ENCODE data around the gene MFAP3L. TPM values are rescaled to one million over a fixed set of nuclear protein-coding genes. Genes with fewer than 3 reads are reported as not detected.

MFAP3L gene
- total RNA-seq, 5 donors from 2014 or later (not counting 1 experiment from before 2014, with no cell fraction given): 0.75 to 1.7 (median 0.90) TPM

DNA sequence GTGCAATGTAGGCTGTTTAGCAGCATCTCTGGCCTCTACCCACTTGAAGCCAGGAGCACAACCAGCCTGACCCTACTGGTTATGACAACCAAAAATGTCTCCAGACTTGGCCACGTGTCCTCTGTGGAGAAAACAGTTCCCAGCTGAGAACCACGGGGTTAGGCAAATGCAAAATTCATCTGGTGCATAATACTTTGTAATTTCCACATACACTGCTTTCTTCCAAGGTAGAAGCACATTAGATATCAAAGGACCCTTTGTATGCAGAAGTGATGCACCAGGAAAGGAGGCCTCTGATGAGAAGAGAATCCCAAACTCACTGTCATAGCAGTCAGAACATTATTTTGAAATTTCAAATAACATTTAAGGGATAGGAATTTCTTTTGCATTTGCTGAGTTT is 26.3 kb downstream of the MFAP3L start:
- ATAC-seq (replicated peaks in 1 of 4): no peak
- Mint-ChIP-seq H3K27me3 (peaks cover 0 to 5% of the 10 kb centered on the region in 2 donors), H3K9me3 (no peaks in the 10 kb centered on the region)

DNA sequence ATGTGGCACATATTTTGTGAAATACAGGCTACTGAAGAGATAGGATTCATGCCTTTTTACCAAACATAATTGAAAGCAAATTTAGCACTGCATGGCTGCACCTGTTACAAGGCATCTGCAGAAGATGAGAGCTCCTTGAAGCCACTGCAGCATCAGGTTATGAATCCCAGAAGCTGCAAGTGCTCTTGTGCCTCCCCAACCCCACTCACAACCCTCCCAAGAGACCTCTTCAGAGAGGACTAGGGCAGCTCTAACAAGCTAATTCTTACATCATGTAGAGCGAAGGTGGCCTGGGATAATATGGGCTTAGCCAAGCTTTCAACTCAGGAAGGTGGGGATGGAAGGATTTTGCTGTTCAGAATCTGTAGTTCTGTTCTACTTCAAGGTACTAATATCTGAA is 27.2 kb downstream of the MFAP3L start:
- DNase-seq (no peak), ATAC-seq (replicated peaks in 1 of 4) (no peak)
- no peak overlapping the region for H3K4me3 ChIP-seq (ENCODE audit: control insufficient read depth in 1 of 2, extremely low read depth in 1 of 2, low read length in 1 of 2)
- no peaks in the 10 kb centered on the region for H3K9me3 ChIP-seq
- CTCF ChIA-PET: interaction anchor here in 1 of 2 donors (1.2 kb wide), 1 partner anchor 14 kb away, joined by 3 read pairs; no protein-coding TSS in a partner anchor
- WGBS (ENCODE audit: insufficient coverage): no CpG with 5 or more reads among the region's 1 CpG
- H3K9me3 Mint-ChIP-seq: no peaks in the 10 kb centered on the region
- peaks cover 0 to 5% of the 10 kb centered on the region in 2 donors for H3K27me3 Mint-ChIP-seq
- H3K36me3 ChIP-seq (ENCODE audit: control insufficient read depth in 2 of 2, extremely low read depth in 1 of 2, insufficient read depth in 1 of 2, low read length in 1 of 2): no peaks in the 10 kb centered on the region
- no peaks in the 10 kb centered on the region for H3K36me3 Mint-ChIP-seq
- H3K27me3 ChIP-seq (replicated peaks in 1 of 2; ENCODE audit: control insufficient read depth in 2 of 2, extremely low read depth in 1 of 2, insufficient read depth in 2 of 2, low read length in 1 of 2): peaks cover 0 to 4% of the 10 kb centered on the region in 2 experiments
- no peaks in the 10 kb centered on the region for H3K4me1 ChIP-seq (ENCODE audit: control insufficient read depth in 1 of 2, extremely low read depth in 1 of 2, insufficient read depth in 2 of 2, low read length in 2 of 2)
- no peak overlapping the region for H3K27ac Mint-ChIP-seq
- H3K4me1 Mint-ChIP-seq: no peaks in the 10 kb centered on the region
- H3K4me3 Mint-ChIP-seq: no peak overlapping the region
- H3K27ac ChIP-seq (ENCODE audit: low read length): no peak overlapping the region
- POLR2A ChIA-PET: no interaction called here

More for the DNA sequence above, 26.3 kb downstream of the MFAP3L start:
- Mint-ChIP-seq H3K4me1 (no peaks in the 10 kb centered on the region), H3K36me3 (no peaks in the 10 kb centered on the region), H3K4me3 (no peak overlapping the region), H3K27ac (no peak overlapping the region)
- CTCF ChIA-PET: no interaction called here
- POLR2A ChIA-PET: interaction anchor here in 1 of 2 donors (0.7 kb wide), 1 partner anchor 376 kb away, joined by 3 read pairs; no protein-coding TSS in a partner anchor
- no peaks in the 10 kb centered on the region for H3K9me3 ChIP-seq
- DNase-seq: no peak
- H3K4me1 ChIP-seq (ENCODE audit: control insufficient read depth in 1 of 2, extremely low read depth in 1 of 2, insufficient read depth in 2 of 2, low read length in 2 of 2): no peaks in the 10 kb centered on the region
- WGBS (ENCODE audit: insufficient coverage): 43% methylated on average over 1 of the region's 2 CpGs
- H3K27ac ChIP-seq (ENCODE audit: low read length): no peak overlapping the region
- no peaks in the 10 kb centered on the region for H3K36me3 ChIP-seq (ENCODE audit: control insufficient read depth in 2 of 2, extremely low read depth in 1 of 2, insufficient read depth in 1 of 2, low read length in 1 of 2)
- no peak overlapping the region for H3K4me3 ChIP-seq (ENCODE audit: control insufficient read depth in 1 of 2, extremely low read depth in 1 of 2, low read length in 1 of 2)
- H3K27me3 ChIP-seq (replicated peaks in 1 of 2; ENCODE audit: control insufficient read depth in 2 of 2, extremely low read depth in 1 of 2, insufficient read depth in 2 of 2, low read length in 1 of 2): peaks cover 0 to 4% of the 10 kb centered on the region in 2 experiments

DNA sequence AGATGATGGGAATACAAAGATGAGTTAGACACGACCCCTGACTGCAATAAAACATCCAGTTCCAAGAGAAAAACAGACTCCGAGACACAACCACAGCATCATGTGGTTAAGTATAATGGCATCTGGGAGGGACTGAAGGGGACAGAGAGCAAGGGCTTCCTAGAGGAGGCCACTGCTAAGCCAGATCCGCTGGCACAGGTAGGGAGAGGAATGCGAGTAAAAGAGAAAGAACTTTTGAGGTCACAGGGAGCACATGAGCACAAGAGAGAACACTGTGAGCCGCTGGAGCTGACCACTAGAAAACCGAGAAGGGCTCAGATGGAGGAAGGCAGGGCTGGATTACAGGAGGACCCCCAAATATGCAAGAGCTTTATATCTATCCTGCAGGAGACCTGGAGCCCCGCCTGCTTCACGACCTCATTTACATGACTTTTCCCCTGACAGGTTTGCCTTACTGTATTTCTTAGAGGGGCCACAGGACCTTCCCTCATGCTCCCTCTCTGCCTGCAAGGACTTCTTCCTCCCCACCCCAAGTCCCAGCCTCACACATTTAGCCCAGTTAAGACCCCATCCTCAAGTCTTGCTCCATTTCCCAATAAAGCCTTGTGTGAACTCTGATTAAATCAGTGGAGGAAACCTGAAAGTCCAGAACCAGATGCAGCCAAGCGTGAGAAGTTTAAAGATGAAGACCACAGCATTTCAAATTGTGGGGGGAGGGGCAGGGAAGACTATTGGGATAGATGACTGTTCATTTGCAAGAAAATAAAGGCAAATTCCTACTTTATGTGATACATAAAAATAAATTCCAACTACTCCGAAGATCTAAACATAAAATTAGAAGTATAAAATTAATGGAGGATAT is 29.6 kb downstream of the MFAP3L start:
- peaks cover 0 to 4% of the 10 kb centered on the region in 2 experiments for H3K27me3 ChIP-seq (replicated peaks in 1 of 2; ENCODE audit: control insufficient read depth in 2 of 2, extremely low read depth in 1 of 2, insufficient read depth in 2 of 2, low read length in 1 of 2)
- H3K36me3 ChIP-seq (ENCODE audit: control insufficient read depth in 2 of 2, extremely low read depth in 1 of 2, insufficient read depth in 1 of 2, low read length in 1 of 2): no peaks in the 10 kb centered on the region
- no peak overlapping the region for H3K4me3 Mint-ChIP-seq
- no peaks in the 10 kb centered on the region for H3K36me3 Mint-ChIP-seq
- ATAC-seq (replicated peaks in 1 of 4): no peak
- POLR2A ChIA-PET: no interaction called here
- CTCF ChIA-PET: no interaction called here
- peaks cover 0 to 5% of the 10 kb centered on the region in 2 donors for H3K27me3 Mint-ChIP-seq
- DNase-seq: no peak
- H3K27ac ChIP-seq (ENCODE audit: low read length): no peak overlapping the region
- H3K4me3 ChIP-seq (ENCODE audit: control insufficient read depth in 1 of 2, extremely low read depth in 1 of 2, low read length in 1 of 2): no peak overlapping the region
- no peaks in the 10 kb centered on the region for H3K9me3 ChIP-seq
- peaks cover 0 to 5% (median 0%) of the 10 kb centered on the region in 3 donors for H3K9me3 Mint-ChIP-seq
- H3K27ac Mint-ChIP-seq: no peak overlapping the region
- no peaks in the 10 kb centered on the region for H3K4me1 ChIP-seq (ENCODE audit: control insufficient read depth in 1 of 2, extremely low read depth in 1 of 2, insufficient read depth in 2 of 2, low read length in 2 of 2)
- WGBS (ENCODE audit: insufficient coverage): 84% methylated on average over 6 of the region's 10 CpGs
- no peaks in the 10 kb centered on the region for H3K4me1 Mint-ChIP-seq

DNA sequence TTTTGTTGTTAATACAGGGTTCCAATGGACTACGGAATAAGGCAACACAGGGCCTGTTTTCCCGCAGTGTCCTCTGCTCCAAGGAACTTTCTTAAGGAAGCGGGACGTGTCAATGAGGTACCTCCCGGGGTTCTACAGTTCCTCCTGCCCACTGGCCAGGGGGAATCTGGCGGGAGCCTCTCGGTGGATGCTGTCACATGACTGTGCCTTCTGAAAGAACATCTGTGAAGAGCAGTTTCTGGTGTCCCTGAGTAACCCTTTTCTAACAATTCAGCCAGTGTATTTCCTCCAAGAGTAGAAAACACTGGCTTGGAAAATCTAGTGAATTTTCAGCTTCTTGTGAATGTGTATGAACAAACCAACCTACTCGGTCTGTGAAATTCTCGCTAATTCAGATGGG is 32.7 kb downstream of the MFAP3L start:
- Mint-ChIP-seq H3K36me3 (no peaks in the 10 kb centered on the region), H3K4me1 (no peaks in the 10 kb centered on the region), H3K27ac (no peak overlapping the region), H3K9me3 (peaks cover 0 to 5% (median 0%) of the 10 kb centered on the region in 3 donors), H3K27me3 (peaks cover 0 to 5% of the 10 kb centered on the region in 2 donors), H3K4me3 (no peak overlapping the region)
- WGBS (ENCODE audit: insufficient coverage): 86% methylated on average over 7 of the region's 9 CpGs
- CTCF ChIA-PET: no interaction called here
- DNase-seq (no peak), ATAC-seq (replicated peaks in 1 of 4) (no peak)
- H3K27me3 ChIP-seq (replicated peaks in 1 of 2; ENCODE audit: control insufficient read depth in 2 of 2, extremely low read depth in 1 of 2, insufficient read depth in 2 of 2, low read length in 1 of 2): peaks cover 0 to 4% of the 10 kb centered on the region in 2 experiments
- POLR2A ChIA-PET: no interaction called here
- H3K4me1 ChIP-seq (ENCODE audit: control insufficient read depth in 1 of 2, extremely low read depth in 1 of 2, insufficient read depth in 2 of 2, low read length in 2 of 2): no peaks in the 10 kb centered on the region
- no peak overlapping the region for H3K27ac ChIP-seq (ENCODE audit: low read length)
- H3K4me3 ChIP-seq (ENCODE audit: control insufficient read depth in 1 of 2, extremely low read depth in 1 of 2, low read length in 1 of 2): no peak overlapping the region
- no peaks in the 10 kb centered on the region for H3K36me3 ChIP-seq (ENCODE audit: control insufficient read depth in 2 of 2, extremely low read depth in 1 of 2, insufficient read depth in 1 of 2, low read length in 1 of 2)
- H3K9me3 ChIP-seq: no peaks in the 10 kb centered on the region

- ChIA-PET CTCF (no interaction called here), POLR2A (no interaction called here)
- H3K9me3 Mint-ChIP-seq: peaks cover 0 to 5% (median 0%) of the 10 kb centered on the region in 3 donors
Observed at GRCh38 chr4:169988252-169988651, 37.9 kb downstream of the MFAP3L start.

GRCh38 chr4:169987327-169988228 is 38.6 kb downstream of the MFAP3L start:
- no peak for ATAC-seq (replicated peaks in 1 of 4)
- Mint-ChIP-seq H3K27me3 (peaks cover 0 to 3% of the 10 kb centered on the region in 2 donors), H3K4me1 (peaks cover 0 to 10% (median 1%) of the 10 kb centered on the region in 3 donors), H3K4me3 (no peak overlapping the region), H3K27ac (no peak overlapping the region), H3K36me3 (no peaks in the 10 kb centered on the region), H3K9me3 (peaks cover 0 to 5% (median 0%) of the 10 kb centered on the region in 3 donors)
- POLR2A ChIA-PET: no interaction called here
- no peaks in the 10 kb centered on the region for H3K9me3 ChIP-seq
- DNase-seq: no peak
- H3K27ac ChIP-seq (ENCODE audit: low read length): no peak overlapping the region
- no peaks in the 10 kb centered on the region for H3K36me3 ChIP-seq (ENCODE audit: control insufficient read depth in 2 of 2, extremely low read depth in 1 of 2, insufficient read depth in 1 of 2, low read length in 1 of 2)
- H3K4me1 ChIP-seq (ENCODE audit: control insufficient read depth in 1 of 2, extremely low read depth in 1 of 2, insufficient read depth in 2 of 2, low read length in 2 of 2): no peaks in the 10 kb centered on the region
- H3K4me3 ChIP-seq (ENCODE audit: control insufficient read depth in 1 of 2, extremely low read depth in 1 of 2, low read length in 1 of 2): no peak overlapping the region
- H3K27me3 ChIP-seq (replicated peaks in 1 of 2; ENCODE audit: control insufficient read depth in 2 of 2, extremely low read depth in 1 of 2, insufficient read depth in 2 of 2, low read length in 1 of 2): no peaks in the 10 kb centered on the region
- no CpG with 5 or more reads among the region's 6 CpGs for WGBS (ENCODE audit: insufficient coverage)
- CTCF ChIA-PET: no interaction called here

More at GRCh38 chr4:169988252-169988651, 37.9 kb downstream of the MFAP3L start:
- H3K27me3 Mint-ChIP-seq: peaks cover 0 to 3% of the 10 kb centered on the region in 2 donors
- no peak overlapping the region for H3K4me3 ChIP-seq (ENCODE audit: control insufficient read depth in 1 of 2, extremely low read depth in 1 of 2, low read length in 1 of 2)
- no peak overlapping the region for H3K27ac Mint-ChIP-seq
- H3K4me1 Mint-ChIP-seq: peaks cover 0 to 10% (median 1%) of the 10 kb centered on the region in 3 donors
- no peak overlapping the region for H3K4me3 Mint-ChIP-seq
- ATAC-seq (replicated peaks in 1 of 4) (no peak), DNase-seq (no peak)
- 52% methylated on average over 4 of the region's 6 CpGs for whole genome bisulfite sequencing (ENCODE audit: insufficient coverage)
- H3K27me3 ChIP-seq (replicated peaks in 1 of 2; ENCODE audit: control insufficient read depth in 2 of 2, extremely low read depth in 1 of 2, insufficient read depth in 2 of 2, low read length in 1 of 2): no peaks in the 10 kb centered on the region
- no peak overlapping the region for H3K27ac ChIP-seq (ENCODE audit: low read length)
- no peaks in the 10 kb centered on the region for H3K4me1 ChIP-seq (ENCODE audit: control insufficient read depth in 1 of 2, extremely low read depth in 1 of 2, insufficient read depth in 2 of 2, low read length in 2 of 2)
- no peaks in the 10 kb centered on the region for H3K36me3 Mint-ChIP-seq
- no peaks in the 10 kb centered on the region for H3K9me3 ChIP-seq
- H3K36me3 ChIP-seq (ENCODE audit: control insufficient read depth in 2 of 2, extremely low read depth in 1 of 2, insufficient read depth in 1 of 2, low read length in 1 of 2): no peaks in the 10 kb centered on the region
